Stimulated activated naive CD8-positive, alpha-beta T cell treated with anti-CD3 and anti-CD28 coated beads, Interleukin-15, Interleukin-2, amounts not matched to agents 100 ng/mL and 50 ng/mL, for 24 hours (primary cell): ENCODE measurements around the gene SERF2.
"Not testable (repeated sequence)": the region's sequence is repeated elsewhere in the genome, so short reads cannot be mapped to it uniquely, and the experiment has no call there.

Experiments
- H3K27ac Mint-ChIP-seq: one replicate; pipeline ENCODE4 v1.8.0; 2021; ENCODE audit warnings: mild to moderate bottlenecking, mixed read lengths
- H3K27me3 Mint-ChIP-seq: one replicate; pipeline ENCODE4 v1.8.0; 2021; ENCODE audit warnings: mixed read lengths
- H3K36me3 Mint-ChIP-seq: one replicate; pipeline ENCODE4 v1.8.0; 2021; ENCODE audit warnings: low read depth, mixed read lengths
- H3K4me1 Mint-ChIP-seq: one replicate; pipeline ENCODE4 v1.8.0; 2021; ENCODE audit warnings: low read depth, mixed read lengths
- H3K4me3 Mint-ChIP-seq: one replicate; pipeline ENCODE4 v1.8.0; 2021; ENCODE audit warnings: mild to moderate bottlenecking, mixed read lengths
- H3K9me3 Mint-ChIP-seq: one replicate; pipeline ENCODE4 v1.8.0; 2021; ENCODE audit warnings: mixed read lengths

Gene SERF2

DNA sequence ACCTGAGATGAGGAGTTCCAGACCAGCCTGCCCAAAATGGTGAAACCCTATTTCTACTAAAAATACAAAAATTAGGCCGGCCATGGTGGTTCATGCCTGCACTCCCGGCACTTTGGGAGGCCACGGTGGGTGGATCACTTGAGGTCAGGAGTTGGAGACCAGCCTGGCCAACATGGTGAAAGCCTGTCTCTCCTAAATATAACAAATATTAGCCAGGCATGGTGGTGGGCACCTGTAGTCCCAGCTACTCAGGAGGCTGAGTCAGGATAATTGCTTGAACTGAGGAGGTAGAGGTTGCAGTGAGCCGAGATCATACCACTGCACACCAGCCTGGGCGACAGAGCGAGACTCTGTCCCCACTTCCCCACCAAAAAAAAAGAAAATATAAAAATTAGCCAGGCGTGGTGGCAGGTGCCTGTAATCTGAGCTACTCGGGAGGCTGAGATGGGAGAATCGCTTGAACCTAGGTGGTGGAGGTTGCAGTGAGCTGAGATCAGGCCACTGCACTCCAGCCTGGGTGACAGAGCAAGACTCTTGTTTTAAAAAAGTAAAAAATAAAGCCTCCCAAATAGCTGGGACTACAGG, 38.7 kb downstream of the SERF2 start:
- Mint-ChIP-seq H3K4me1 (peaks cover 46% of the 10 kb centered on the region), H3K36me3 (peaks cover 53% of the 10 kb centered on the region)
- H3K4me3 Mint-ChIP-seq, H3K27me3 Mint-ChIP-seq, H3K27ac Mint-ChIP-seq, H3K9me3 Mint-ChIP-seq: not testable (repeated sequence)

DNA sequence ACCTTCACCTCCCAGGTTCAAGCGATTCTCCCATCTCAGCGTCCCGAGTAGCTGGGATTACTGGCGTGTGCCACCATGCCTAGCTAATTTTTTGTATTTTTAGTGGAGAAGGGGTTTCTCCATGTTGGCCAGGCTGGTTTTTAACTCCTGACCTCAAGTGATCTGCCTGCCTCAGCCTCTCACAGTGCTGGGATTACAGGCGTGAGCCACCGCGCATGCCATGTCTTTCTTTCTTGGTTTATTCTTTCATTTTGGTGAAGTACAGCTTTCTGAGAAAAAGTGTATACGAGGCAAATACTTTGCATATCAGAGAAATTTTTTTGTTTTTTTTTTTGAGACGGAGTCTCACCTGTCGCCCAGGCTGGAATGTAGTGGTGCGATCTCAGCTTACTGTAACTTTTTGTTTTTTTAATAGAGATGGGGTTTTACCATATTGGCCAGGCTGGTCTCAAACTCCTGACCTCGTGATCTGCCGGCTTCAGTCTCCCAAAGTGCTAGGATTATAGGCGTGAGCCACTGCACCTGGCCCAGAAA, 39.5 kb downstream of the SERF2 start:
- H3K9me3 Mint-ChIP-seq, H3K27ac Mint-ChIP-seq, H3K27me3 Mint-ChIP-seq: not testable (repeated sequence)
- Mint-ChIP-seq H3K4me1 (peaks cover 38% of the 10 kb centered on the region), H3K4me3 (peak overlapping the region; percentile 28), H3K36me3 (peaks cover 61% of the 10 kb centered on the region)

DNA sequence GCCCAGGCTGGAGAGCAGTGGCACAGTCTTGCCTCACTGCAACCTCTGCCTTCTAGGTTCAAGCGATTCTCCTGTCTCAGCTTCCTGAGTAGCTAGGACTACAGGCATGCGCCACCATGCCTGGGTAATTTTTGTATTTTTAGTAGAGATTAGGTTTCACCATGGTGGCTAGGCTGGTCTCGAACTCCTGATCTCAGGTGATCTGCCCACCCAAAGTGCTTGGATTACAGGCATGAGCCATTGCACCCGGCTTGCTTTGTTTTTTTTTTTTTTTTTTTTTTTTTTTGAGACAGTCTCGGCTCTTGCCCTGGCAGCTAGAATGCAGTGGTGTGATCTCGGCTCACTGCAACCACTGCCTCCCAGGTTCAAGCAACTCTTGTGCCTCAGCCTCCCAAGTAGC, 40.4 kb downstream of the SERF2 start:
- H3K27ac Mint-ChIP-seq, H3K4me3 Mint-ChIP-seq, H3K27me3 Mint-ChIP-seq, H3K9me3 Mint-ChIP-seq: not testable (repeated sequence)
- Mint-ChIP-seq H3K4me1 (peaks cover 37% of the 10 kb centered on the region), H3K36me3 (peaks cover 67% of the 10 kb centered on the region)

DNA sequence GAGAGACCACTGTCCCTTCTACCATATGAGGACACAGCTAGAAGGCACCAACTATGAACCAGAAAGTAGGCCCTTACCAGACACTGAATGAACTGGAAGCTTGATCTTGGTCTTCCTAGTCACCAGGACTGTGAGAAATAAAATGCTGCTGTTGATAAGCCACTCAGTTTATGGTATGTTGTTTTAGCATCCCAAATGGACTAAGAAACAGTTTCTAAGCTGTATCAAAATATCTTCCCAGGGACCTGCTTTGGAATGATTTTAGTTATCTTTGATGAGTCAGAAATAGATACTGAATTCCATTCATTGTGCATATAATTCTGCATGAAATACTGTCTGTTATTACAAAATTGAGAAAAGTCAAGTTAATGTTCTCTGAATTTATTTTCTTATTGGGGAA, 53.3 kb downstream of the SERF2 start:
- Mint-ChIP-seq H3K27me3 (no peaks in the 10 kb centered on the region), H3K36me3 (peaks cover 50% of the 10 kb centered on the region), H3K4me3 (no peak overlapping the region), H3K27ac (no peak overlapping the region), H3K4me1 (no peaks in the 10 kb centered on the region), H3K9me3 (no peaks in the 10 kb centered on the region)
